Fibroblast of lung (primary cell): ENCODE results near the gene DBR1. TPM values are rescaled to one million over a fixed set of nuclear protein-coding genes. Genes with fewer than 3 reads are reported as not detected.

Source experiments
- DNase-seq, 2 donors: peaks; one replicate each; pipeline versions ENCODE4 v3.0.0 to v3.0.0-alpha.2; 2010; ENCODE audit warnings: low read depth in 2 of 2
- H2AFZ ChIP-seq: 2 replicates; pipeline ENCODE4 v1.5.1; 2012; ENCODE audit warnings: low read length, control low read depth, inconsistent platforms
- H3K27ac ChIP-seq: 2 replicates; pipeline ENCODE4 v1.5.1; 2011; ENCODE audit warnings: low read length, control low read depth; ENCODE audit not compliant: insufficient read depth
- H3K27me3 ChIP-seq: 2 replicates; pipeline ENCODE4 v1.5.1; 2011; ENCODE audit warnings: mild to moderate bottlenecking, low read length; ENCODE audit not compliant: control insufficient read depth, insufficient read depth
- H3K36me3 ChIP-seq: 2 replicates; pipeline ENCODE4 v1.5.1; 2011; ENCODE audit warnings: low read length; ENCODE audit not compliant: control insufficient read depth, insufficient read depth
- H3K4me1 ChIP-seq: 2 replicates; pipeline ENCODE4 v1.5.1; 2011; ENCODE audit warnings: low read length; ENCODE audit not compliant: control insufficient read depth, insufficient read depth; ENCODE audit errors: extremely low read depth
- H3K4me2 ChIP-seq: 2 replicates; pipeline ENCODE4 v1.5.1; 2011; ENCODE audit warnings: low read length, control low read depth; ENCODE audit not compliant: insufficient read depth; ENCODE audit errors: extremely low read depth
- H3K4me3 ChIP-seq, 4 experiments: fragments of 200-600 bp in 1 of 4; sonication (generic) in 1 of 4; replicated peaks in 1 of 4; 2 replicates each; pipeline ENCODE4 v1.5.1; 2011 to 2016; ENCODE audit warnings: low read length in 4 of 4, low read depth in 3 of 4, mild to moderate bottlenecking in 3 of 4, control low read depth in 2 of 4, inconsistent platforms in 1 of 4, mixed read lengths in 1 of 4; ENCODE audit not compliant: insufficient read depth in 1 of 4; ENCODE audit errors: control extremely low read depth in 1 of 4
- H3K79me2 ChIP-seq: 2 replicates; pipeline ENCODE4 v1.5.1; 2012; ENCODE audit warnings: mild to moderate bottlenecking, low read length, inconsistent platforms; ENCODE audit not compliant: control insufficient read depth, insufficient read depth
- H3K9ac ChIP-seq: 2 replicates; pipeline ENCODE4 v1.5.1; 2011; ENCODE audit warnings: mild to moderate bottlenecking, low read length, control low read depth; ENCODE audit not compliant: insufficient read depth
- H3K9me3 ChIP-seq: 2 replicates; pipeline ENCODE4 v1.5.1; 2012; ENCODE audit warnings: low read depth, low read length; ENCODE audit not compliant: control insufficient read depth, insufficient read depth
- H4K20me1 ChIP-seq: 2 replicates; pipeline ENCODE4 v1.5.1; 2011; ENCODE audit warnings: low read length; ENCODE audit not compliant: control insufficient read depth, insufficient read depth; ENCODE audit errors: extremely low read depth
- CTCF ChIP-seq, 2 donors: IDR thresholded peaks in 1 of 2; conservative IDR thresholded peaks in 1 of 2; 1 replicate in 1 of 2; 2 replicates in 1 of 2; pipeline ENCODE4 v1.5.1; 2011 to 2012; ENCODE audit warnings: low read length in 2 of 2, control low read depth in 1 of 2, inconsistent platforms in 1 of 2, low read depth in 1 of 2, mild to moderate bottlenecking in 1 of 2
- EZH2 ChIP-seq: IDR thresholded peaks from 2 replicates; pipeline ENCODE4 v1.5.1; 2012; ENCODE audit warnings: low read length, control low read depth, mild to moderate bottlenecking; ENCODE audit errors: missing control alignments
- polyA plus RNA-seq, 2 donors: library from polyadenylated mRNA; depleted of rRNA in 1 of 2; stranded (reverse) in 1 of 2; unstranded in 1 of 2; fragments of >200 nt; gene quantifications; 2 replicates each; pipeline ENCODE4 v1.2.1, GENCODE V29; 2011 to 2012; ENCODE audit warnings: missing spikeins in 1 of 2
- total RNA-seq: library from RNA; depleted of rRNA; stranded (reverse); fragments of >200 nt; gene quantifications from 2 replicates; pipeline ENCODE4 v1.2.1, GENCODE V29; 2014

DBR1 gene
- total and polyA plus RNA-seq, 2 donors (not counting 1 experiment from before 2014, with no cell fraction given): 16.2 to 19.7 TPM

- Histone ChIP-seq H3K9me3 (no peaks in the 10 kb centered on the region), H3K4me1 (no peaks in the 10 kb centered on the region), H3K4me3 (no peak overlapping the region), H3K79me2 (peaks cover 64% of the 10 kb centered on the region), H3K4me2 (no peak overlapping the region), H3K27me3 (no peaks in the 10 kb centered on the region), H4K20me1 (peaks cover 6% of the 10 kb centered on the region), H2AFZ (no peak overlapping the region), H3K27ac (no peak overlapping the region), H3K36me3 (no peaks in the 10 kb centered on the region), H3K9ac (no peak overlapping the region)
- TF ChIP-seq EZH2 (no peak), CTCF (conservative IDR thresholded peaks at IDR 0.05 in 1 of 2, IDR thresholded peaks at IDR 0.05 in 1 of 2; ENCODE audit: low read depth in 1 of 2, low read length in 2 of 2) (no peak)
- DNase-seq: no peak
Observed at GRCh38 chr3:138200424-138200823, 25.7 kb upstream of the DBR1 start.

GRCh38 chr3:138199851-138200250 lies 25.1 kb upstream of the DBR1 start:
- no peaks in the 10 kb centered on the region for H3K36me3 ChIP-seq
- no peaks in the 10 kb centered on the region for H3K4me1 ChIP-seq
- H3K4me3 ChIP-seq: no peak overlapping the region
- H3K9me3 ChIP-seq: no peaks in the 10 kb centered on the region
- H3K79me2 ChIP-seq: peaks cover 67% of the 10 kb centered on the region
- no peak for TF ChIP-seq EZH2
- TF ChIP-seq CTCF (conservative IDR thresholded peaks at IDR 0.05 in 1 of 2, IDR thresholded peaks at IDR 0.05 in 1 of 2; ENCODE audit: low read depth in 1 of 2, low read length in 2 of 2): no peak
- H3K27me3 ChIP-seq: no peaks in the 10 kb centered on the region
- H3K9ac ChIP-seq: no peak overlapping the region
- H2AFZ ChIP-seq: no peak overlapping the region
- H3K27ac ChIP-seq: no peak overlapping the region
- no peak for DNase-seq
- H4K20me1 ChIP-seq: peaks cover 6% of the 10 kb centered on the region
- no peak overlapping the region for H3K4me2 ChIP-seq

GRCh38 chr3:138197524-138197923 lies 22.8 kb upstream of the DBR1 start:
- Histone ChIP-seq H3K4me1 (no peaks in the 10 kb centered on the region), H3K27ac (no peak overlapping the region), H4K20me1 (peaks cover 6% of the 10 kb centered on the region), H3K4me2 (no peak overlapping the region), H3K79me2 (peaks cover 69% of the 10 kb centered on the region), H3K27me3 (no peaks in the 10 kb centered on the region), H3K9ac (no peak overlapping the region), H3K4me3 (no peak overlapping the region), H3K9me3 (no peaks in the 10 kb centered on the region), H2AFZ (no peak overlapping the region), H3K36me3 (no peaks in the 10 kb centered on the region)
- no peak for DNase-seq
- TF ChIP-seq EZH2 (no peak), CTCF (conservative IDR thresholded peaks at IDR 0.05 in 1 of 2, IDR thresholded peaks at IDR 0.05 in 1 of 2; ENCODE audit: low read depth in 1 of 2, low read length in 2 of 2) (no peak)
